Measurements from ENCODE around the gene ZNF446.
A peak's percentile ranks its signal among the peaks of the same experiment; 100 is the strongest.
"Not testable (repeated sequence)": the region's sequence is repeated elsewhere in the genome, so short reads cannot be mapped to it uniquely, and the experiment has no call there.

The ZNF446 gene

GRCh38 chr19:58475714-58476497 lies at the start of gene ZNF446:
ZNF446 (plus strand) TSS chr19:58476352; CDS start chr19:58477219, 867 bp downstream.
- peak; percentile 96 for DNase-seq (ENCODE audit: low spot score)

GRCh38 chr19:58428617-58429016 lies 47.5 kb upstream of the ZNF446 start:
- DNase-seq (ENCODE audit: low spot score): no peak

- no peak for DNase-seq (ENCODE audit: low spot score)
Observed at GRCh38 chr19:58429745-58430144, 46.4 kb upstream of the ZNF446 start.

GRCh38 chr19:58434217-58434616 lies 41.9 kb upstream of the ZNF446 start:
- no peak for DNase-seq (ENCODE audit: low spot score)

- peak; percentile 97 for DNase-seq (ENCODE audit: low spot score)
Observed at GRCh38 chr19:58439576-58440554, 36.3 kb upstream of the ZNF446 start, which contains the start of gene ZNF132. ZNF132 (minus strand) TSS chr19:58440153; CDS start chr19:58439821, 332 bp downstream.

- DNase-seq (ENCODE audit: low spot score): no peak
Observed at GRCh38 chr19:58440556-58440955, 35.6 kb upstream of the ZNF446 start.

- not testable (repeated sequence) for DNase-seq (ENCODE audit: low spot score)
Observed at GRCh38 chr19:58442986-58443385, 33.2 kb upstream of the ZNF446 start.

GRCh38 chr19:58448860-58449259 lies 27.3 kb upstream of the ZNF446 start:
- not testable (repeated sequence) for DNase-seq (ENCODE audit: low spot score)

- not testable (repeated sequence) for DNase-seq (ENCODE audit: low spot score)
Observed at GRCh38 chr19:58449980-58450379, 26.2 kb upstream of the ZNF446 start.

GRCh38 chr19:58450856-58451357 lies 25.2 kb upstream of the ZNF446 start:
- no peak for DNase-seq (ENCODE audit: low spot score)

- peak; percentile 95 for DNase-seq (ENCODE audit: low spot score)
Observed at GRCh38 chr19:58451358-58452101, 24.6 kb upstream of the ZNF446 start, which contains the start of gene ZNF324B. ZNF324B (plus strand) TSS chr19:58451622; CDS start chr19:58453702, 2,080 bp downstream.

- DNase-seq (ENCODE audit: low spot score): no peak
Observed at GRCh38 chr19:58453743-58454142, 22.4 kb upstream of the ZNF446 start.

- no peak for DNase-seq (ENCODE audit: low spot score)
Observed at GRCh38 chr19:58455306-58455705, 20.8 kb upstream of the ZNF446 start.

- DNase-seq (ENCODE audit: low spot score): no peak
Observed at GRCh38 chr19:58456111-58456510, 20.0 kb upstream of the ZNF446 start.

- DNase-seq (ENCODE audit: low spot score): peak; percentile 47
Observed at GRCh38 chr19:58460039-58460438, 16.1 kb upstream of the ZNF446 start.

GRCh38 chr19:58466089-58466759 lies 9.9 kb upstream of the ZNF446 start:
- no peak for DNase-seq (ENCODE audit: low spot score)

- peak; percentile 97 for DNase-seq (ENCODE audit: low spot score)
Observed at GRCh38 chr19:58466760-58467589, 9.2 kb upstream of the ZNF446 start, which contains the start of gene ZNF324. ZNF324 (plus strand) TSS chr19:58467080; CDS start chr19:58469186, 2,106 bp downstream.

- no peak for DNase-seq (ENCODE audit: low spot score)
Observed at GRCh38 chr19:58468216-58468839, 7.8 kb upstream of the ZNF446 start.

GRCh38 chr19:58469241-58470013 lies 6.7 kb upstream of the ZNF446 start:
- DNase-seq (ENCODE audit: low spot score): no peak

All from kidney tubule cell (primary cell).